ENCODE data around the gene VSIG1.

Gene VSIG1

GRCh38 chrX:108044554-108045256 is at the start of gene VSIG1:
Gene VSIG1, plus strand, starts transcription at chrX:108045065. Its CDS starts 66 bp downstream, at chrX:108045131.
- no peak within 1 kb of the TSS for H3K9ac ChIP-seq (ENCODE audit: low read depth, low read length)
- H3K4me1 ChIP-seq (ENCODE audit: insufficient read depth, low read length): no peaks in the 10 kb centered on the region
- no peaks in the 10 kb centered on the region for H3K9me3 ChIP-seq (ENCODE audit: control insufficient read depth, insufficient read depth, low read length)
- H3K36me3 ChIP-seq (ENCODE audit: insufficient read depth, low read length): no peaks in the 10 kb centered on the region

- peaks cover 23% of the 10 kb centered on the region for H3K9me3 ChIP-seq (ENCODE audit: control insufficient read depth, insufficient read depth, low read length)
- H3K9ac ChIP-seq (ENCODE audit: low read depth, low read length): no peak overlapping the region
- peaks cover 30% of the 10 kb centered on the region for H3K36me3 ChIP-seq (ENCODE audit: insufficient read depth, low read length)
- H3K4me1 ChIP-seq (ENCODE audit: insufficient read depth, low read length): 0 out of 2 replicates have a peak, but pooled peaks cover 5% of the 10 kb centered on the region
These were observed 48.7 kb upstream of the VSIG1 start for GRCh38 chrX:107996124-107996523.

GRCh38 chrX:108000751-108001150 is 44.1 kb upstream of the VSIG1 start:
- 0 out of 2 replicates have a peak, but pooled peaks cover 5% of the 10 kb centered on the region for H3K4me1 ChIP-seq (ENCODE audit: insufficient read depth, low read length)
- H3K36me3 ChIP-seq (ENCODE audit: insufficient read depth, low read length): peaks cover 4% of the 10 kb centered on the region
- H3K9ac ChIP-seq (ENCODE audit: low read depth, low read length): no peak overlapping the region
- H3K9me3 ChIP-seq (ENCODE audit: control insufficient read depth, insufficient read depth, low read length): peaks cover 34% of the 10 kb centered on the region

GRCh38 chrX:108001218-108001814 is 43.5 kb upstream of the VSIG1 start:
- Histone ChIP-seq H3K36me3 (ENCODE audit: insufficient read depth, low read length) (peaks cover 4% of the 10 kb centered on the region), H3K9ac (ENCODE audit: low read depth, low read length) (no peak overlapping the region), H3K9me3 (ENCODE audit: control insufficient read depth, insufficient read depth, low read length) (peaks cover 36% of the 10 kb centered on the region), H3K4me1 (ENCODE audit: insufficient read depth, low read length) (0 out of 2 replicates have a peak, but pooled peaks cover 4% of the 10 kb centered on the region)

GRCh38 chrX:108018656-108019381 is 26.0 kb upstream of the VSIG1 start:
- Histone ChIP-seq H3K9me3 (ENCODE audit: control insufficient read depth, insufficient read depth, low read length) (no peaks in the 10 kb centered on the region), H3K4me1 (ENCODE audit: insufficient read depth, low read length) (no peaks in the 10 kb centered on the region), H3K9ac (ENCODE audit: low read depth, low read length) (no peak overlapping the region), H3K36me3 (ENCODE audit: insufficient read depth, low read length) (no peaks in the 10 kb centered on the region; the same call in 1 of the 2 replicates)

GRCh38 chrX:108019382-108019875 is 25.4 kb upstream of the VSIG1 start:
- H3K4me1 ChIP-seq (ENCODE audit: insufficient read depth, low read length): no peaks in the 10 kb centered on the region
- H3K9ac ChIP-seq (ENCODE audit: low read depth, low read length): no peak overlapping the region
- no peaks in the 10 kb centered on the region for H3K9me3 ChIP-seq (ENCODE audit: control insufficient read depth, insufficient read depth, low read length)
- H3K36me3 ChIP-seq (ENCODE audit: insufficient read depth, low read length): no peaks in the 10 kb centered on the region; the same call in 1 of the 2 replicates

GRCh38 chrX:108020631-108021030 is 24.2 kb upstream of the VSIG1 start:
- Histone ChIP-seq H3K36me3 (ENCODE audit: insufficient read depth, low read length) (no peaks in the 10 kb centered on the region; the same call in 1 of the 2 replicates), H3K9me3 (ENCODE audit: control insufficient read depth, insufficient read depth, low read length) (no peaks in the 10 kb centered on the region), H3K4me1 (ENCODE audit: insufficient read depth, low read length) (no peaks in the 10 kb centered on the region), H3K9ac (ENCODE audit: low read depth, low read length) (no peak overlapping the region)

- no peaks in the 10 kb centered on the region for H3K9me3 ChIP-seq (ENCODE audit: control insufficient read depth, insufficient read depth, low read length)
- no peaks in the 10 kb centered on the region for H3K4me1 ChIP-seq (ENCODE audit: insufficient read depth, low read length)
- H3K9ac ChIP-seq (ENCODE audit: low read depth, low read length): no peak overlapping the region
- no peaks in the 10 kb centered on the region; the same call in 1 of the 2 replicates for H3K36me3 ChIP-seq (ENCODE audit: insufficient read depth, low read length)
These were observed 22.3 kb upstream of the VSIG1 start for GRCh38 chrX:108022491-108023089.

GRCh38 chrX:108025376-108025775 is 19.5 kb upstream of the VSIG1 start:
- no peaks in the 10 kb centered on the region for H3K36me3 ChIP-seq (ENCODE audit: insufficient read depth, low read length)
- H3K4me1 ChIP-seq (ENCODE audit: insufficient read depth, low read length): no peaks in the 10 kb centered on the region
- H3K9ac ChIP-seq (ENCODE audit: low read depth, low read length): no peak overlapping the region
- H3K9me3 ChIP-seq (ENCODE audit: control insufficient read depth, insufficient read depth, low read length): no peaks in the 10 kb centered on the region

- no peak overlapping the region for H3K9ac ChIP-seq (ENCODE audit: low read depth, low read length)
- no peaks in the 10 kb centered on the region for H3K9me3 ChIP-seq (ENCODE audit: control insufficient read depth, insufficient read depth, low read length)
- H3K4me1 ChIP-seq (ENCODE audit: insufficient read depth, low read length): no peaks in the 10 kb centered on the region
- no peaks in the 10 kb centered on the region for H3K36me3 ChIP-seq (ENCODE audit: insufficient read depth, low read length)
These were observed 18.8 kb upstream of the VSIG1 start for GRCh38 chrX:108025954-108026600.

GRCh38 chrX:108028854-108029253 is 16.0 kb upstream of the VSIG1 start:
- no peaks in the 10 kb centered on the region for H3K9me3 ChIP-seq (ENCODE audit: control insufficient read depth, insufficient read depth, low read length)
- no peak overlapping the region for H3K9ac ChIP-seq (ENCODE audit: low read depth, low read length)
- H3K4me1 ChIP-seq (ENCODE audit: insufficient read depth, low read length): no peaks in the 10 kb centered on the region
- no peaks in the 10 kb centered on the region for H3K36me3 ChIP-seq (ENCODE audit: insufficient read depth, low read length)

- Histone ChIP-seq H3K9ac (ENCODE audit: low read depth, low read length) (no peak overlapping the region), H3K36me3 (ENCODE audit: insufficient read depth, low read length) (no peaks in the 10 kb centered on the region), H3K4me1 (ENCODE audit: insufficient read depth, low read length) (no peaks in the 10 kb centered on the region), H3K9me3 (ENCODE audit: control insufficient read depth, insufficient read depth, low read length) (no peaks in the 10 kb centered on the region)
These were observed 14.7 kb upstream of the VSIG1 start for GRCh38 chrX:108029928-108030711.

- Histone ChIP-seq H3K4me1 (ENCODE audit: insufficient read depth, low read length) (peaks cover 9% of the 10 kb centered on the region), H3K36me3 (ENCODE audit: insufficient read depth, low read length) (no peaks in the 10 kb centered on the region), H3K9me3 (ENCODE audit: control insufficient read depth, insufficient read depth, low read length) (no peaks in the 10 kb centered on the region), H3K9ac (ENCODE audit: low read depth, low read length) (no peak overlapping the region)
These were observed 11.9 kb upstream of the VSIG1 start for GRCh38 chrX:108032944-108033343.

Data from ES-I3 (cell line).